Epithelial cell of proximal tubule (primary cell): ENCODE results near the gene RAVER2. TPM values are rescaled to one million over a fixed set of nuclear protein-coding genes. Genes with fewer than 3 reads are reported as not detected.

Source experiments
- DNase-seq: peaks from one replicate; pipeline ENCODE4 v3.0.0-alpha.2; 2011; ENCODE audit warnings: low read depth
- H3K4me3 ChIP-seq: 2 replicates; pipeline ENCODE4 v1.5.1; 2011; ENCODE audit warnings: low read depth, mild to moderate bottlenecking, low read length
- total RNA-seq: library from RNA; depleted of rRNA; stranded (reverse); fragments of >200 nt; gene quantifications from 2 replicates; pipeline ENCODE4 v1.2.3, GENCODE V29; 2015
- TF ChIP-seq, protein P1 (sequence below): conservative IDR thresholded peaks from 2 replicates; pipeline ENCODE4 v1.5.1; 2012; ENCODE audit warnings: low read depth, mild to moderate bottlenecking, low read length

The RAVER2 gene
- total RNA-seq, 1 donor from 2014 or later = 6.9 TPM

- TF ChIP-seq, protein P1, sequence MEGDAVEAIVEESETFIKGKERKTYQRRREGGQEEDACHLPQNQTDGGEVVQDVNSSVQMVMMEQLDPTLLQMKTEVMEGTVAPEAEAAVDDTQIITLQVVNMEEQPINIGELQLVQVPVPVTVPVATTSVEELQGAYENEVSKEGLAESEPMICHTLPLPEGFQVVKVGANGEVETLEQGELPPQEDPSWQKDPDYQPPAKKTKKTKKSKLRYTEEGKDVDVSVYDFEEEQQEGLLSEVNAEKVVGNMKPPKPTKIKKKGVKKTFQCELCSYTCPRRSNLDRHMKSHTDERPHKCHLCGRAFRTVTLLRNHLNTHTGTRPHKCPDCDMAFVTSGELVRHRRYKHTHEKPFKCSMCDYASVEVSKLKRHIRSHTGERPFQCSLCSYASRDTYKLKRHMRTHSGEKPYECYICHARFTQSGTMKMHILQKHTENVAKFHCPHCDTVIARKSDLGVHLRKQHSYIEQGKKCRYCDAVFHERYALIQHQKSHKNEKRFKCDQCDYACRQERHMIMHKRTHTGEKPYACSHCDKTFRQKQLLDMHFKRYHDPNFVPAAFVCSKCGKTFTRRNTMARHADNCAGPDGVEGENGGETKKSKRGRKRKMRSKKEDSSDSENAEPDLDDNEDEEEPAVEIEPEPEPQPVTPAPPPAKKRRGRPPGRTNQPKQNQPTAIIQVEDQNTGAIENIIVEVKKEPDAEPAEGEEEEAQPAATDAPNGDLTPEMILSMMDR = no peak
- DNase-seq = no peak
- H3K4me3 ChIP-seq = no peak overlapping the region
Observed at GRCh38 chr1:64841330-64842065, 96.6 kb downstream of the RAVER2 start.

DNA sequence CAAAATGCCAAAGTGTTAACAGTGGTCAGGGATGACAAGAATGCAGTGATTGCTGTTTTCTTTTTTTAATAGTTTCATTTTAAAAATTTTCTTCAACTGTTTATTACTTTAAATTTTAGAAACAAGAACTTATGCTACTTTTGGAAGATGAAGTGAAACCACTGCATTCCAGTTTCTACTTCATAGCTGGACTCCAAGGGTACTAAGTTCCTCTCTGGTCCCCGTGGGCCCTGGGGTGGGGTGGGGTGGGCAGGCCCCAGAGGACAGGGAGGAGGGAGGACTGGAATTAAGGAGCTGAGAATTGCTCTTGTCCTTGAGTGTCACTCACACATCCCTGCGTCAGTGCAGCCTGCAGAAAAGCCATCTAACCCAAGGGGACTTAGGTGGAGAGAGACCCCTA lies 97.3 kb downstream of the RAVER2 start:
- TF ChIP-seq, protein P1 = no peak
- DNase-seq = no peak
- no peak overlapping the region for H3K4me3 ChIP-seq

DNA sequence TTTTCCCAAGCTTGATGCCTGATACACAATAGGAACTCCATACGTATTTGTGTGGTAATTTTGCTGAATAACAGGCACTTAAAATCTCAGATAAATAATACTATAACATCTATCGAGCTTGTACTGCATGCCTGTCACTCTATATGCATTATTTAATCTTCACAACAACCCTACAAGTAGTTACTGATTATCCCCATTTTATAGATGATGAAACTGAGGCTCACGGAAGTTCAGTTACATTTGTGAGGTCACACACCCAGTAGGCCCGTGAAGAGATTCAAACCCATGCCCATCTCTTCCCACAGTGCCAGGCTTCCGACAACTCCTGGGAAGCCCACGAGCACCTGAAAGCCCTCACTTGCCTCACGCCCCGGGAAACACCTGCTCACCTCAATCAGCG lies 98.8 kb downstream of the RAVER2 start:
- no peak for DNase-seq
- TF ChIP-seq, protein P1 = no peak
- no peak overlapping the region for H3K4me3 ChIP-seq

- no peak for DNase-seq
- TF ChIP-seq, protein P1 = no peak
- no peak overlapping the region for H3K4me3 ChIP-seq
Observed at GRCh38 chr1:64844175-64844574, 99.3 kb downstream of the RAVER2 start.

DNA sequence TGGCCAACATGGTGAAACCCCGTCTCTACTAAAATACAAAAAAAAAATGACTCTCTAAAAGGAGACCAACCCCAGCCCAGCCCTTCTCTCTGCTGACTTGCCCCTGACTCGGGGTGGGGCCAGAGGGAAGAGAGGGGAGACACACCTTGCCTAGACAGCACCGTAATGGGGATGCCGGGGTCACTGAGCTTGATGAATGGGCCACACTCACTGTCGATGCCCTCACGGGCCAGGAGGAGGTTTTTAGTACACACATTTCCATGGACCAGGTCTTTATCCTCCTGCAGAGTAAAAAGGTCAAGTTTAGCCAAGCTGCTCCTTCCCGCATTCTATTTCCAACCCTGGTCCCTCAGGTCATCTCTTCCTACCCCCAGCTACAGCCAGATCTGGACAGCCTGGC lies 99.7 kb downstream of the RAVER2 start:
- DNase-seq = no peak
- TF ChIP-seq, protein P1 = no peak
- H3K4me3 ChIP-seq = no peak overlapping the region

DNA sequence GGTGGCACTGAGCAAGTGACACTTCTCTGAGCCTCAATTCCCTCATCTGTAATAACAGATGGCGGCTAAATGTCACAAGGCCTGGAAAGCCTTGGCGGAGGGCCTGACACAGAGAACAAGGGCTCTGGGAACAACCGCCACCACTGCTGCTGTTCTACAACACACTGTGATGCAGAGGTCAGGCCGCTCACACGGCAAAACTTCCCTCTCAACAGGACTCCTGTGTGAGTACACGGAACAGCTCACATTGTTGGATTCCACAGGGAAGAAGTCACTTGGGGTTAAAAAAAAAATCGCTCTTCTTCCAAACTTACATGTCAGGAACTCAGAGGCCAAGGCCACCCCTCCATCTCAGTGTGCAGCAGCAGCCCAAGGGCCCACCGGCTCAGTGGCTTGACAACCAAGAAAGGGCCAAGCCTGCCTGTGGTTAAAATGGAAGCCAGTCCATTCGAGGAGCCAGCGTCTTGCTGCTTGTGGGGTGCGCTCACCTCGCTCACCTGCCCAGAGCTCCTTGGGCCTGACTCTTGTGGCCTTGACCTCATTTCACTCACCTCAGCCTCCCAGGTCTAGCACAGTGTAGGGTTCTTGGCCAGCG lies 101.1 kb downstream of the RAVER2 start:
- no peak for DNase-seq
- H3K4me3 ChIP-seq = no peak overlapping the region
- TF ChIP-seq, protein P1 = no peak
